ENCODE data around the gene CPOX. TPM values are rescaled to one million over a fixed set of nuclear protein-coding genes. Genes with fewer than 3 reads are reported as not detected.

The CPOX gene
- total RNA-seq, 1 experiment from 2014 or later = 58.9 TPM

GRCh38 chr3:98534734-98535133 lies 58.7 kb downstream of the CPOX start:
- DNase-seq (ENCODE audit: low read depth) = no peak

GRCh38 chr3:98534168-98534567 lies 59.2 kb downstream of the CPOX start:
- no peak for DNase-seq (ENCODE audit: low read depth)

GRCh38 chr3:98532709-98533571 lies 60.5 kb downstream of the CPOX start:
- DNase-seq (ENCODE audit: low read depth) = no peak

GRCh38 chr3:98532275-98532637 lies 61.2 kb downstream of the CPOX start:
- DNase-seq (ENCODE audit: low read depth) = no peak

- no peak for DNase-seq (ENCODE audit: low read depth)
These were observed 61.7 kb downstream of the CPOX start, which contains the start of gene GPR15 for GRCh38 chr3:98531622-98532274. Gene GPR15 (plus strand): TSS chr3:98531978. CDS start chr3:98532034, 56 bp downstream.

GRCh38 chr3:98530676-98531075 lies 62.7 kb downstream of the CPOX start:
- no peak for DNase-seq (ENCODE audit: low read depth)

- no peak for DNase-seq (ENCODE audit: low read depth)
These were observed 63.5 kb downstream of the CPOX start for GRCh38 chr3:98529856-98530459.

Other genes starting within 250 kb of the CPOX start
- gene OR5K4, start 239.8 kb downstream of the CPOX start, total RNA-seq (2014; rRNA removed; shearing (Covaris generic)) = not detected in 2 replicates
- not detected in 2 replicates for gene OR5K3, start 202.9 kb downstream of the CPOX start, total RNA-seq (2014; rRNA removed; shearing (Covaris generic))
- gene OR5K1, start 130.4 kb downstream of the CPOX start, total RNA-seq (2014; rRNA removed; shearing (Covaris generic)) = not detected in 2 replicates
- not detected in 2 replicates for gene OR5K2, start 95.9 kb downstream of the CPOX start, total RNA-seq (2014; rRNA removed; shearing (Covaris generic))
- 258 and 296 TPM in 2 replicates for gene CLDND1, start 70.7 kb downstream of the CPOX start, total RNA-seq (2014; rRNA removed; shearing (Covaris generic))
- gene GPR15, start 61.6 kb downstream of the CPOX start, total RNA-seq (2014; rRNA removed; shearing (Covaris generic)) = not detected in 2 replicates
- gene ST3GAL6, start 169.7 kb upstream of the CPOX start, total RNA-seq (2014; rRNA removed; shearing (Covaris generic)) = 1.2 and 3.4 TPM in 2 replicates